GM18870 (cell line): ENCODE measurements around the gene ZER1.

Source experiments
- ATAC-seq: cut with Tn5 transposase; IDR thresholded peaks from one replicate; pipeline ENCODE4 v1.9.1; 2021; ENCODE audit warnings: moderate library complexity; ENCODE audit not compliant: unreplicated experiment

ZER1 gene

GRCh38 chr9:128743421-128743820 lies 28.3 kb downstream of the ZER1 start:
- no peak for ATAC-seq

GRCh38 chr9:128742401-128742800 lies 29.3 kb downstream of the ZER1 start:
- no peak for ATAC-seq

GRCh38 chr9:128735373-128735772 lies 36.4 kb downstream of the ZER1 start:
- ATAC-seq, result no peak

- no peak for ATAC-seq
Measured at GRCh38 chr9:128733256-128733655, 38.5 kb downstream of the ZER1 start.

GRCh38 chr9:128732576-128732975 lies 39.2 kb downstream of the ZER1 start:
- no peak for ATAC-seq

- ATAC-seq, result no peak
Measured at GRCh38 chr9:128731691-128732090, 40.0 kb downstream of the ZER1 start.

- ATAC-seq, result no peak
Measured at GRCh38 chr9:128731093-128731492, 40.6 kb downstream of the ZER1 start.

- no peak for ATAC-seq
Measured at GRCh38 chr9:128729766-128730517, 41.8 kb downstream of the ZER1 start.

- no peak for ATAC-seq
Measured at GRCh38 chr9:128729302-128729701, 42.4 kb downstream of the ZER1 start.

- ATAC-seq, result no peak
Measured at GRCh38 chr9:128728298-128728697, 43.4 kb downstream of the ZER1 start.

- no peak for ATAC-seq
Measured at GRCh38 chr9:128727640-128728248, 44.0 kb downstream of the ZER1 start.

GRCh38 chr9:128724744-128725211 lies 46.9 kb downstream of the ZER1 start:
- ATAC-seq, result peak; percentile 5

GRCh38 chr9:128723866-128724743 lies 47.6 kb downstream of the ZER1 start, which contains the start of gene ZDHHC12:
ZDHHC12 (minus strand) TSS chr9:128724127; CDS start chr9:128724093, 34 bp downstream.
- ATAC-seq, result peak; percentile 78

GRCh38 chr9:128723352-128723865 lies 48.3 kb downstream of the ZER1 start:
- no peak for ATAC-seq

- ATAC-seq, result no peak
Measured at GRCh38 chr9:128722380-128723351, 49.1 kb downstream of the ZER1 start.

- no peak for ATAC-seq
Measured at GRCh38 chr9:128721487-128722010, 50.2 kb downstream of the ZER1 start.

- no peak for ATAC-seq
Measured at GRCh38 chr9:128720841-128721486, 50.8 kb downstream of the ZER1 start.

GRCh38 chr9:128719919-128720605 lies 51.7 kb downstream of the ZER1 start:
- ATAC-seq, result no peak

GRCh38 chr9:128718475-128718874 lies 53.3 kb downstream of the ZER1 start:
- no peak for ATAC-seq
